Activated naive CD8-positive, alpha-beta T cell (primary cell): ENCODE data around the gene CD44.

ENCODE experiments used
- H3K27ac Mint-ChIP-seq: one replicate; pipeline ENCODE4 v1.8.0; 2021; ENCODE audit warnings: mixed read lengths
- H3K27me3 Mint-ChIP-seq: one replicate; pipeline ENCODE4 v1.8.0; 2021; ENCODE audit warnings: mixed read lengths
- H3K36me3 Mint-ChIP-seq: one replicate; pipeline ENCODE4 v1.8.0; 2021; ENCODE audit warnings: mixed read lengths
- H3K4me1 Mint-ChIP-seq: one replicate; pipeline ENCODE4 v1.8.0; 2021; ENCODE audit warnings: low read depth, mixed read lengths
- H3K4me3 Mint-ChIP-seq: one replicate; pipeline ENCODE4 v1.8.0; 2021; ENCODE audit warnings: mild to moderate bottlenecking, mixed read lengths
- H3K9me3 Mint-ChIP-seq: one replicate; pipeline ENCODE4 v1.8.0; 2021; ENCODE audit warnings: low read depth, mixed read lengths

CD44 gene

DNA sequence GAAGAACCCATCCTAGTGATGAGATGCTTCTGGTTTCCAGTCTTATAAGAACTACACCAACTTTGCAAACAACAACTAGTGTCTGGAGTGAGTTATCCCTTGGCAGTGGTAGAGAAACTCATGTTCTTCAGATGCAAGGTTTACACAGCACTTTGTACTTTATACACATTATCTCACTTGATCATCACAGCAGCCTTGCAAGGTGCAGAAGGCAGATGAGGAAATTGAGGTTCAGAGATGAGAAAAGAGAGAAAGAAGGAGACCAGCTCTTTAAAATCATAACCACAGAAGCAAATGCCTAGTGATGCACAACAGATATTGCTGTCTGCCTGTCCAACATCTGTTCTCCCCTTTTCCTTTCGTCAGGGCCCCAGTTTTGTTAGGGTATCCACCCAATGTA is 16.7 kb upstream of the CD44 start:
- H3K4me1 Mint-ChIP-seq: peaks cover 53% of the 10 kb centered on the region

DNA sequence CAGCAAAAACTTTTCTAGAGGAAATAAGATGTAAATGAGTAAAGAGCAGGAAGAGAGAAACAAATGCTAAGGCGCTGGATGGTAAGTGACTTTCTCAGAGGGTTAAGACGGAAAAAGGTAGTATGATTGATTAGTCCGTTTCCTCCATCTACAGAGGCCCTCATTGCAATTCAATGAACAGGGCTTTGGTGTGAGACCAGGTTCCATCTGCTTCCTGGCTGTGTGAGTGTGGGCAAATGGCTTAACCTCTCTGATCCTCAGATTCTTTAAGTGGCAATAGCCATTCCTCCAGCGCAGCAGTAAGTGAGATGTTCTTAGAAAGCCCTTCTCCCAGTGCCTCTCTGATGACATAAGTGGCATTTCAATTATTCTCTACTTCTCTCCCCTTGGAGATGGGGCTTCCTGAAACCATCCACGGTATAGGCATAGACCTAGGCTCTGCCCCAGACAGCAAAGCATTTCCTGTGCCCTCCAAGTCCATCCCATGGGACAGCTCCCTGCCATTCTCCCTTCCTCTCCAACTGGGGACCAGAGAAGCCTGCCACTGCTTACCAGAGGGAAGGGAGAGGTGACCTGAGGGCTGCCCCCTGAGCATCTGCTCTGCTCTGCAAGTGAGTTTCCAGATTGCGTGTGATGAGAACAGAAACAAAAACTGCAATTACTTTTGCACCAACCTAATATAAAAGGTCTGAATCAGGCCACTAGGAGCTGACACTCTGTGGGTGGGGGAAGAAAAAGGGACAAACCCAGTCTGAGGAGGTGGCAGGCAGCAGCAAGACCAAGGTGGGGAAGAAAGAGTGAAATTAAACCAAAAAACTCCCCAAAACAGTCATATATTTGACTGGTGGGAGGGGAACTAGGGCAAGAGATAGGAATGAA is 12.7 kb upstream of the CD44 start:
- Mint-ChIP-seq H3K36me3 (no peaks in the 10 kb centered on the region), H3K4me3 (peak overlapping the region; percentile 82), H3K27me3 (no peaks in the 10 kb centered on the region), H3K27ac (peak overlapping the region; percentile 97), H3K4me1 (peaks cover 63% of the 10 kb centered on the region), H3K9me3 (no peaks in the 10 kb centered on the region)

More for the DNA sequence above, 16.7 kb upstream of the CD44 start:
- peaks cover 2% of the 10 kb centered on the region for H3K36me3 Mint-ChIP-seq
- peak overlapping the region; percentile 2 for H3K27ac Mint-ChIP-seq
- no peak overlapping the region for H3K4me3 Mint-ChIP-seq
- no peaks in the 10 kb centered on the region for H3K27me3 Mint-ChIP-seq
- no peaks in the 10 kb centered on the region for H3K9me3 Mint-ChIP-seq

GRCh38 chr11:35126879-35127581 is 11.9 kb upstream of the CD44 start:
- no peaks in the 10 kb centered on the region for H3K27me3 Mint-ChIP-seq
- H3K27ac Mint-ChIP-seq: peak overlapping the region; percentile 97
- no peaks in the 10 kb centered on the region for H3K36me3 Mint-ChIP-seq
- peak overlapping the region; percentile 82 for H3K4me3 Mint-ChIP-seq
- H3K9me3 Mint-ChIP-seq: no peaks in the 10 kb centered on the region
- peaks cover 63% of the 10 kb centered on the region for H3K4me1 Mint-ChIP-seq

DNA sequence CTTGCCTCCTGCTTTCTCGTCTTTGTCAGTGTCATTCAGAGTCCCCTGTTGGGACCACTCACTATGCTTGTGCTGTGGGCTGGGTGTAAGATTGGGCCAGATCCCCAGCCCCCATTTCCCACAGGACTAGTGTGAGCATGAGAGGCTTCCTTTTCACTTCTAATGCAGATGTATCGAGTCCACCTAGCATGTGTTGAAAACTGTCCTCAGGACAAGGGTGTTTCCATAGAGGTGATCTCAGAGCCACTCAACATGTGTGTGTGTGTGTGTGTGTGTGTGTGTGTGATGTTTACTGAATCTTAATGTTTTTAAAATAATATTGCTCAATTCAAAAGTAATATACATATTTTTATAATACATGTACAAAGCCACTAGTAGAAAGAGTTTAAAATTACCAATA is 11.4 kb upstream of the CD44 start:
- no peak overlapping the region for H3K4me3 Mint-ChIP-seq
- peak overlapping the region; percentile 97 for H3K27ac Mint-ChIP-seq
- no peaks in the 10 kb centered on the region for H3K9me3 Mint-ChIP-seq
- no peaks in the 10 kb centered on the region for H3K36me3 Mint-ChIP-seq
- H3K27me3 Mint-ChIP-seq: no peaks in the 10 kb centered on the region
- peaks cover 63% of the 10 kb centered on the region for H3K4me1 Mint-ChIP-seq

DNA sequence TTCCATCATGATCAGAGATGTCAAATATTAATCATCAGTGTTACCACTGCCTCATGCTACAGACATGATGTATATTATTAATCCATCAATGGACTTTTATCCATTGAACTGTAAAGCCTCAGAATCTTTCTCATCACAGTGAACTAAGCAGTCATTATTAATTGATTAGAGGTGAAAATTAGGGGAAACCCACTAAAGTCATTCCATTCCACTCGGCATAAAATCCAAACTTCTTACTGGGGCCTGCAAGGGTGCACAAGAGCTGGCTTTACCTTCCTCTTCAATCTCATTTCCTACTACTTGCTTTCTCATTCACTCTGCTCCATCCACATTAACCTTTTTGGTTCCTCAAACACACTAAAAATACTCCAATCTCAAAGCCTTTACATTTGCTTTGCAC is 7.9 kb upstream of the CD44 start:
- no peaks in the 10 kb centered on the region for H3K36me3 Mint-ChIP-seq
- H3K4me3 Mint-ChIP-seq: no peak overlapping the region
- peak overlapping the region; percentile 16 for H3K27ac Mint-ChIP-seq
- H3K9me3 Mint-ChIP-seq: peaks cover 5% of the 10 kb centered on the region
- no peaks in the 10 kb centered on the region for H3K27me3 Mint-ChIP-seq
- peaks cover 56% of the 10 kb centered on the region for H3K4me1 Mint-ChIP-seq

DNA sequence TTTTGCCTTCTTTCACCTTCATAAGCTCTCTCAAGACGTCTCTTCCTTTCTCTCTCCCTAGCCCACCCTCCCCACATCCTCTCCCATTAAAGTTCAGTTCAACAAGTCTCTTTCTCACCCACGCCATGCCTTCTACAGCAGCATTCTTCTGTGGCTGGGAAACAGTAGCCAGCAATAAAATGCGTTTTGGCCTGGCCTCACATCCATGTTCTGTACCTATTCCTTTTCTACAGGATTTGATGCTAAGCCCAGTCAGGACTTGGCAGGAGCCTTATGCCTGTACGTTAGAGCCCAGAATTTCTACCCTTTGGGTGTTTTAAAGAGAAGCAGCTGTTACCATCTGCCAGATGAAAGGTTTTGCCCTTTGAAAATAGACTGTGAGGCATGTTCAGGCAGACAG is 7.1 kb upstream of the CD44 start:
- Mint-ChIP-seq H3K4me3 (no peak overlapping the region), H3K27ac (no peak overlapping the region), H3K9me3 (peaks cover 5% of the 10 kb centered on the region), H3K4me1 (peaks cover 51% of the 10 kb centered on the region), H3K36me3 (no peaks in the 10 kb centered on the region), H3K27me3 (no peaks in the 10 kb centered on the region)

DNA sequence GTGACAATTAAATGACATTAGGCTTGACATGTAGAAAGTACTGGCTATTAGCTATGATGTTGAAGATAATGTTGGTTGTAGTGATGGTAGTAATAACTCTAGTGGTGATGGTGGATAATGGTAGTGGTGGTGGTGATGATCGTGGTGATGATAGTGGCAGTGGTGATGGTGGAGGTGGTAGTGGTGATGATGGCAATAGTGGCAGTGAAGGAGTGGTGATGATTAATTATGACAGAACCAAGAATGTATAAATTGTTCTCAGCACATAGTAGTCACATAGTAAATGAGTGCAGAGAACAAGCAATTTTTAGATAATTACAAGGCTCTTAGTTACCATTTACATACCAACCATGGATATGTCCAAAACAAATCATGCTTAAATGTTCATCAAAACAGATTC is 5.3 kb upstream of the CD44 start:
- Mint-ChIP-seq H3K9me3 (peaks cover 5% of the 10 kb centered on the region), H3K27me3 (no peaks in the 10 kb centered on the region), H3K27ac (peak overlapping the region; percentile 5), H3K4me3 (no peak overlapping the region), H3K36me3 (no peaks in the 10 kb centered on the region), H3K4me1 (peaks cover 58% of the 10 kb centered on the region)

DNA sequence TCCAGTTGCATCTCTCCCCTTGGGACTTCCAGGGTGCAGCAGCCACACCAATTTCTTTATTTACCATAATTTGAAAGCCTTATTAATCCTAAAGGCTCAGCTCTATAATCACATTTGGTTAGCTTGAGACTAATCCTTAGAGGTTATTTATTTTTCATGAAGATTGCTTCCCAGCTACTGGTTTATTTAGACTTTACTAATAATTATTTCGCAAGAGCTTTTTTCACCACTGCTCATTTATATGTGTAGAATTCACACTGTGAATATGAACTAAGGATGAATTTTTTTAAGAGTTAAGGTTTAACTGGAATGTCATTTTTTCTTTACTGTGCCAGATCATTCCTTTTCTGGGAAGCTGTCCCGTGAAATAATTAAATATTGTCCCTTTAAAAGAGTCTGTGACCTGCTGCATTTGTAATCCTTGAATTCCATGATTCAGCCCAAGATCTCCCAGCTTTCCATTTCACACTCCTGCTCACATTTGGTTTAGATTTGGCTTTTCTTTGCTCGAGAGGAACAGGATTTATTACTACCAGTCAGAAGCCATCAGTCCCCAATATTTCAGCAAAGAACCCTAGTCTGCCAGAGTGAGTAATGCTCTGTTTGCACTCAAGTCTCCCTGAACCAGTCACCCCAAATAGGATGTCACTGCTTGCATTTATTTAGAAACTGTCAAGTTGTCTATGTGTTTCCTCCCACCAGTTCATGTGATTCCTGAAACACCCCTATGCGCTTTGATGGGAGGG is 4.4 kb upstream of the CD44 start:
- peaks cover 5% of the 10 kb centered on the region for H3K9me3 Mint-ChIP-seq
- H3K4me1 Mint-ChIP-seq: peaks cover 57% of the 10 kb centered on the region
- no peaks in the 10 kb centered on the region for H3K27me3 Mint-ChIP-seq
- H3K4me3 Mint-ChIP-seq: no peak overlapping the region
- no peak overlapping the region for H3K27ac Mint-ChIP-seq
- H3K36me3 Mint-ChIP-seq: no peaks in the 10 kb centered on the region

DNA sequence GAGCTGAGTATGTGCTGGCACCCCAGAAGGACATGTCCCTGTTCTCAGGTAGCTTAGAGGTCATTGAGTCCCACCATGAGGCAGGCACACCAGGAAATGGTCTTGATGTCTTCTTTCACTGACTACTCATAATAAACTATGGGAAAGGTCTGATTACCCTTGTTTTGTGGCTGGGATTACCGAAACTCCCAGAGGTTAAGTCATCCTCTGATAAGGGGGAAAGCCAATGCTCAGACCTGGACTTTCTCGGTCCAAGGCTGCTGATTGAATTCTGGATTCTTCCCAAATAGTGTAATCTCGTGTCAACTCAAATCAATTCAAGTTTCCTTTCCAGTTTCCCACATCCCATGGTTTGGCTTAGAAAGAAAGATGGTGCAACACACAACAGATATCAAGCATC is 3.7 kb upstream of the CD44 start:
- Mint-ChIP-seq H3K27me3 (no peaks in the 10 kb centered on the region), H3K36me3 (peaks cover under 1% of the 10 kb centered on the region), H3K4me3 (no peak overlapping the region), H3K9me3 (peaks cover 5% of the 10 kb centered on the region), H3K4me1 (peaks cover 57% of the 10 kb centered on the region), H3K27ac (no peak overlapping the region)

DNA sequence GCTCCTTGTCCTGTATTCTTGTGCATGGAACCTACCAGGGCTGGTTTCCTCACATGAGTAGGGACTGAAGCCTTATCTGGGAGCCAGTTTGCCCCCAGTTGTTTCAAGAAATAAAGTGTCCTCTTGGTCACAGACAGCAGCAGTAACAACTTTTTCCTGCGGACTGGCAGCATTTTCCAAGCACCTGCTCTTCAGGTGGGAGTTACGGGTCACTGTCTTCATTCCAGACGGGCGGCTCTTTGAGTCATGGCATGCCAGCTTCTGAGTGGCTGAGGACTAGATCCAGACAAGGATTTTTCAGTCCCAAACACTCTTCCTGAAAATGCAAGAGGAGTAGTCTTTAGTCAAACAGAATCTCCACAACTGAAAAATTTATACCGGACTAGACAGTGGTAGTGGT is 2.7 kb upstream of the CD44 start:
- peaks cover 48% of the 10 kb centered on the region for H3K4me1 Mint-ChIP-seq
- no peak overlapping the region for H3K27ac Mint-ChIP-seq
- peaks cover 5% of the 10 kb centered on the region for H3K9me3 Mint-ChIP-seq
- no peak overlapping the region for H3K4me3 Mint-ChIP-seq
- H3K27me3 Mint-ChIP-seq: no peaks in the 10 kb centered on the region
- peaks cover 7% of the 10 kb centered on the region for H3K36me3 Mint-ChIP-seq

DNA sequence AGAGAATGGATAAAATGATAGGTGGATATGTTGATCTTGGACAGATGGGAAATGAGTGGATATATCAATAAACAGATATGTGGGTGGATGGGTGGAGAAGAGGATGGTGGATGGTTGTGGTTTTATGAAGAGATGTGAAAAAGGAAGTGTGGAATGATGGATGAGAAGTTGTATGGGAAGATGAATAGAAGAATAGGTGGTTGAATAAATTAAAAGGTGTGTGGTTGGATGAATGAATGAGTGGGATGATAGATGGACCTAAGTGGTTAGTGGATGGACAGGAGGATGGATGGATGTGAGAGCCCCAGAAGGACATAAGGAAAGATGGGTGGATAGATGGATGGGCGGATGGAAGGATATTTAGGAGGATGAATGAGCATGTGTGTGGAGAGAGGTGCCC is 913 bp upstream of the CD44 start:
- Mint-ChIP-seq H3K4me1 (peaks cover 43% of the 10 kb centered on the region), H3K4me3 (peak overlapping the region; percentile 98), H3K27ac (peak overlapping the region; percentile 98), H3K9me3 (peaks cover 5% of the 10 kb centered on the region), H3K36me3 (peaks cover 16% of the 10 kb centered on the region), H3K27me3 (no peaks in the 10 kb centered on the region)

GRCh38 chr11:35138606-35138942 is 397 bp upstream of the CD44 start:
- Mint-ChIP-seq H3K9me3 (peaks cover under 1% of the 10 kb centered on the region), H3K36me3 (peaks cover 16% of the 10 kb centered on the region), H3K27me3 (no peaks in the 10 kb centered on the region), H3K4me3 (peak overlapping the region; percentile 98), H3K4me1 (peaks cover 46% of the 10 kb centered on the region), H3K27ac (peak overlapping the region; percentile 98)

GRCh38 chr11:35139722-35140282 is 831 bp downstream of the CD44 start:
- peak overlapping the region; percentile 98 for H3K27ac Mint-ChIP-seq
- peak overlapping the region; percentile 98 for H3K4me3 Mint-ChIP-seq
- peaks cover 52% of the 10 kb centered on the region for H3K4me1 Mint-ChIP-seq
- peaks cover 19% of the 10 kb centered on the region for H3K36me3 Mint-ChIP-seq
- no peaks in the 10 kb centered on the region for H3K27me3 Mint-ChIP-seq
- no peaks in the 10 kb centered on the region for H3K9me3 Mint-ChIP-seq

GRCh38 chr11:35141071-35141470 is 2.1 kb downstream of the CD44 start:
- no peaks in the 10 kb centered on the region for H3K27me3 Mint-ChIP-seq
- peaks cover 23% of the 10 kb centered on the region for H3K36me3 Mint-ChIP-seq
- no peaks in the 10 kb centered on the region for H3K9me3 Mint-ChIP-seq
- H3K4me3 Mint-ChIP-seq: peak overlapping the region; percentile 98
- peaks cover 61% of the 10 kb centered on the region for H3K4me1 Mint-ChIP-seq
- peak overlapping the region; percentile 98 for H3K27ac Mint-ChIP-seq

- H3K36me3 Mint-ChIP-seq: peaks cover 23% of the 10 kb centered on the region
These were observed 2.6 kb downstream of the CD44 start for GRCh38 chr11:35141571-35141971.

More at GRCh38 chr11:35141571-35141971, 2.6 kb downstream of the CD44 start:
- H3K4me1 Mint-ChIP-seq: peaks cover 66% of the 10 kb centered on the region
- peak overlapping the region; percentile 98 for H3K4me3 Mint-ChIP-seq
- peak overlapping the region; percentile 98 for H3K27ac Mint-ChIP-seq
- H3K9me3 Mint-ChIP-seq: no peaks in the 10 kb centered on the region
- no peaks in the 10 kb centered on the region for H3K27me3 Mint-ChIP-seq
